ENCODE results near the gene DNMT3A.

The DNMT3A gene

GRCh38 chr2:25375371-25375988, 33.8 kb upstream of the DNMT3A start:
- Histone ChIP-seq H3K79me2 (ENCODE audit: insufficient read depth, low read length) (no peaks in the 10 kb centered on the region), H3K4me1 (ENCODE audit: insufficient read depth, low read length, poor library complexity, severe bottlenecking) (peaks cover 28% of the 10 kb centered on the region), H3K9me3 (ENCODE audit: insufficient read depth, low read depth, low read length) (no peaks in the 10 kb centered on the region), H2AFZ (ENCODE audit: low read length) (no peak overlapping the region), H3F3A (ENCODE audit: low read depth) (no peaks in the 10 kb centered on the region), H3K27me3 (ENCODE audit: insufficient read depth, low read length, poor library complexity, severe bottlenecking) (no peaks in the 10 kb centered on the region), H4K20me1 (ENCODE audit: insufficient read depth, low read length, poor library complexity, severe bottlenecking) (no peaks in the 10 kb centered on the region), H3K36me3 (ENCODE audit: insufficient read depth, low read length) (no peaks in the 10 kb centered on the region), H3K4me3 (ENCODE audit: low read length, poor library complexity, severe bottlenecking) (no peak overlapping the region), H3K4me2 (ENCODE audit: low read depth, low read length, poor library complexity, severe bottlenecking) (no peak overlapping the region), H3K9ac (ENCODE audit: low read depth, low read length, poor library complexity, severe bottlenecking) (no peak overlapping the region), H3K9me2 (replicated peaks; ENCODE audit: low read depth, low read length) (no peaks in the 10 kb centered on the region)
- TF ChIP-seq EZH2phosphoT487 (IDR thresholded peaks at IDR 0.05; ENCODE audit: borderline replicate concordance), result no peak
- no peak for TF ChIP-seq CTCF (conservative IDR thresholded peaks at IDR 0.05; ENCODE audit: low read length)

- Histone ChIP-seq H3K9me2 (replicated peaks; ENCODE audit: low read depth, low read length) (no peaks in the 10 kb centered on the region), H3F3A (ENCODE audit: low read depth) (no peaks in the 10 kb centered on the region), H3K9me3 (ENCODE audit: insufficient read depth, low read depth, low read length) (no peaks in the 10 kb centered on the region), H3K4me3 (ENCODE audit: low read length, poor library complexity, severe bottlenecking) (no peak overlapping the region), H3K27me3 (ENCODE audit: insufficient read depth, low read length, poor library complexity, severe bottlenecking) (no peaks in the 10 kb centered on the region), H3K79me2 (ENCODE audit: insufficient read depth, low read length) (no peaks in the 10 kb centered on the region), H3K9ac (ENCODE audit: low read depth, low read length, poor library complexity, severe bottlenecking) (no peak overlapping the region), H3K4me2 (ENCODE audit: low read depth, low read length, poor library complexity, severe bottlenecking) (no peak overlapping the region), H3K4me1 (ENCODE audit: insufficient read depth, low read length, poor library complexity, severe bottlenecking) (peaks cover 28% of the 10 kb centered on the region), H3K36me3 (ENCODE audit: insufficient read depth, low read length) (no peaks in the 10 kb centered on the region), H4K20me1 (ENCODE audit: insufficient read depth, low read length, poor library complexity, severe bottlenecking) (no peaks in the 10 kb centered on the region), H2AFZ (ENCODE audit: low read length) (no peak overlapping the region)
- TF ChIP-seq EZH2phosphoT487 (IDR thresholded peaks at IDR 0.05; ENCODE audit: borderline replicate concordance) (no peak), CTCF (conservative IDR thresholded peaks at IDR 0.05; ENCODE audit: low read length) (no peak)
These were observed 33.1 kb upstream of the DNMT3A start for GRCh38 chr2:25374827-25375226.

GRCh38 chr2:25374411-25374810, 32.7 kb upstream of the DNMT3A start:
- no peak overlapping the region for H3K4me3 ChIP-seq (ENCODE audit: low read length, poor library complexity, severe bottlenecking)
- no peak overlapping the region for H2AFZ ChIP-seq (ENCODE audit: low read length)
- no peaks in the 10 kb centered on the region for H3K9me3 ChIP-seq (ENCODE audit: insufficient read depth, low read depth, low read length)
- H3K9ac ChIP-seq (ENCODE audit: low read depth, low read length, poor library complexity, severe bottlenecking), result no peak overlapping the region
- H3K27me3 ChIP-seq (ENCODE audit: insufficient read depth, low read length, poor library complexity, severe bottlenecking), result no peaks in the 10 kb centered on the region
- no peaks in the 10 kb centered on the region for H4K20me1 ChIP-seq (ENCODE audit: insufficient read depth, low read length, poor library complexity, severe bottlenecking)
- no peak overlapping the region for H3K4me2 ChIP-seq (ENCODE audit: low read depth, low read length, poor library complexity, severe bottlenecking)
- H3K4me1 ChIP-seq (ENCODE audit: insufficient read depth, low read length, poor library complexity, severe bottlenecking), result peaks cover 28% of the 10 kb centered on the region
- TF ChIP-seq CTCF (conservative IDR thresholded peaks at IDR 0.05; ENCODE audit: low read length) (no peak), EZH2phosphoT487 (IDR thresholded peaks at IDR 0.05; ENCODE audit: borderline replicate concordance) (no peak)
- no peaks in the 10 kb centered on the region for H3K36me3 ChIP-seq (ENCODE audit: insufficient read depth, low read length)
- no peaks in the 10 kb centered on the region for H3K9me2 ChIP-seq (replicated peaks; ENCODE audit: low read depth, low read length)
- H3F3A ChIP-seq (ENCODE audit: low read depth), result no peaks in the 10 kb centered on the region
- H3K79me2 ChIP-seq (ENCODE audit: insufficient read depth, low read length), result no peaks in the 10 kb centered on the region

All from Loucy (cell line).